Progenitor cell of endocrine pancreas (in vitro differentiated cells): ENCODE results near the gene CHD9. TPM values are rescaled to one million over a fixed set of nuclear protein-coding genes. Genes with fewer than 3 reads are reported as not detected.
"Not testable (repeated sequence)": the region's sequence is repeated elsewhere in the genome, so short reads cannot be mapped to it uniquely, and the experiment has no call there.

Source experiments
- DNase-seq: peaks from one replicate; pipeline ENCODE4 v3.0.0; 2021; ENCODE audit warnings: low spot score; ENCODE audit not compliant: unreplicated experiment
- H3K27ac Mint-ChIP-seq: 2 replicates; pipeline ENCODE4 v1.8.0; 2021; ENCODE audit warnings: mild to moderate bottlenecking, moderate library complexity, mixed read lengths
- H3K27me3 Mint-ChIP-seq: 2 replicates; pipeline ENCODE4 v1.8.0; 2021; ENCODE audit warnings: mixed read lengths
- H3K36me3 Mint-ChIP-seq: 2 replicates; pipeline ENCODE4 v1.8.0; 2022; ENCODE audit warnings: mixed read lengths; ENCODE audit not compliant: insufficient read depth
- H3K4me1 Mint-ChIP-seq: 2 replicates; pipeline ENCODE4 v1.8.0; 2021; ENCODE audit warnings: low read depth, mixed read lengths
- H3K4me3 Mint-ChIP-seq: 2 replicates; pipeline ENCODE4 v1.8.0; 2021; ENCODE audit warnings: low read depth, mild to moderate bottlenecking, moderate library complexity, mixed read lengths
- H3K9me3 Mint-ChIP-seq: 2 replicates; pipeline ENCODE4 v1.8.0; 2021; ENCODE audit warnings: low read depth, mixed read lengths
- CTCF ChIP-seq: fragments of 200-600 bp; sonication (generic); IDR thresholded peaks from one replicate; pipeline ENCODE4 v1.5.0; 2021; ENCODE audit warnings: antibody characterized with exemption, mild to moderate bottlenecking; ENCODE audit not compliant: unreplicated experiment
- total RNA-seq: library from RNA; stranded (reverse); gene quantifications from 2 replicates; pipeline ENCODE4 v1.2.1, GENCODE V29; 2021

Gene CHD9
- total RNA-seq, 1 donor from 2014 or later = 67.7 TPM

- no peak overlapping the region for H3K4me3 Mint-ChIP-seq
- no peaks in the 10 kb centered on the region for H3K36me3 Mint-ChIP-seq
- TF ChIP-seq CTCF = no peak
- no peak for DNase-seq
- peaks cover 1% of the 10 kb centered on the region for H3K4me1 Mint-ChIP-seq
- H3K27ac Mint-ChIP-seq = no peak overlapping the region
- H3K27me3 Mint-ChIP-seq = no peaks in the 10 kb centered on the region
- H3K9me3 Mint-ChIP-seq = peaks cover under 1% of the 10 kb centered on the region
These were observed 13.6 kb downstream of the CHD9 start for GRCh38 chr16:53068423-53068833.

- DNase-seq = no peak
- Mint-ChIP-seq H3K4me3 (no peak overlapping the region), H3K36me3 (peaks cover 7% of the 10 kb centered on the region), H3K27me3 (no peaks in the 10 kb centered on the region), H3K27ac (no peak overlapping the region), H3K4me1 (peaks cover 1% of the 10 kb centered on the region), H3K9me3 (peaks cover 11% of the 10 kb centered on the region)
- TF ChIP-seq CTCF = no peak
These were observed 15.0 kb downstream of the CHD9 start for GRCh38 chr16:53069772-53070171.

GRCh38 chr16:53071748-53072301 lies 17.0 kb downstream of the CHD9 start:
- peaks cover 20% of the 10 kb centered on the region for H3K9me3 Mint-ChIP-seq
- no peak overlapping the region for H3K27ac Mint-ChIP-seq
- H3K36me3 Mint-ChIP-seq = peaks cover 12% of the 10 kb centered on the region
- H3K27me3 Mint-ChIP-seq = no peaks in the 10 kb centered on the region
- no peak for DNase-seq
- H3K4me1 Mint-ChIP-seq = peaks cover 1% of the 10 kb centered on the region
- TF ChIP-seq CTCF = no peak
- no peak overlapping the region for H3K4me3 Mint-ChIP-seq

GRCh38 chr16:53073022-53073421 lies 18.2 kb downstream of the CHD9 start:
- no peak for DNase-seq
- Mint-ChIP-seq H3K4me1 (peaks cover 1% of the 10 kb centered on the region), H3K27ac (no peak overlapping the region), H3K36me3 (peaks cover 13% of the 10 kb centered on the region), H3K9me3 (peaks cover 22% of the 10 kb centered on the region), H3K27me3 (no peaks in the 10 kb centered on the region), H3K4me3 (no peak overlapping the region)
- TF ChIP-seq CTCF = no peak

- DNase-seq, H3K4me1 Mint-ChIP-seq, H3K27me3 Mint-ChIP-seq, H3K27ac Mint-ChIP-seq, H3K4me3 Mint-ChIP-seq: not testable (repeated sequence)
- Mint-ChIP-seq H3K36me3 (peaks cover 16% of the 10 kb centered on the region), H3K9me3 (peaks cover 25% of the 10 kb centered on the region)
These were observed 19.5 kb downstream of the CHD9 start for GRCh38 chr16:53074296-53074695.

- not testable (repeated sequence) for H3K4me3 Mint-ChIP-seq, H3K27ac Mint-ChIP-seq, H3K4me1 Mint-ChIP-seq, H3K27me3 Mint-ChIP-seq, DNase-seq
- peaks cover 16% of the 10 kb centered on the region for H3K36me3 Mint-ChIP-seq
- H3K9me3 Mint-ChIP-seq = peaks cover 25% of the 10 kb centered on the region
These were observed 20.7 kb downstream of the CHD9 start for GRCh38 chr16:53075461-53075860.
